Endothelial cell of umbilical vein (primary cell): Measurements from ENCODE around the gene ZNF629.

Experiments used
- EZH2 ChIP-seq: IDR thresholded peaks from 2 replicates; pipeline ENCODE4 v1.6.1; 2012; ENCODE audit warnings: borderline replicate concordance, low read depth, mild to moderate bottlenecking, moderate library complexity, low read length, inconsistent platforms; ENCODE audit not compliant: severe bottlenecking
- FOS ChIP-seq: IDR thresholded peaks from 2 replicates; pipeline ENCODE4 v1.6.1; 2011; ENCODE audit warnings: mild to moderate bottlenecking, low read length, moderate library complexity, borderline replicate concordance; ENCODE audit not compliant: insufficient read depth
- MYC ChIP-seq: IDR thresholded peaks from one replicate; pipeline ENCODE4 v1.6.1; 2011; ENCODE audit warnings: mild to moderate bottlenecking, low read depth, low read length
- POLR2A ChIP-seq: IDR thresholded peaks from 2 replicates; pipeline ENCODE4 v1.6.1; 2012; ENCODE audit warnings: low read depth, mild to moderate bottlenecking, control low read depth, low read length
- POLR2AphosphoS5 ChIP-seq: IDR thresholded peaks from 2 replicates; pipeline ENCODE4 v1.6.1; 2012; ENCODE audit warnings: low read depth, mild to moderate bottlenecking, control low read depth, low read length, moderate library complexity; ENCODE audit not compliant: insufficient read depth
- TF ChIP-seq, protein P1 (sequence below), 2 donors: IDR thresholded peaks; 1 replicate in 1 of 2; 2 replicates in 1 of 2; pipeline ENCODE4 v1.5.1; 2011; ENCODE audit warnings: low read length in 2 of 2, mild to moderate bottlenecking in 2 of 2, moderate library complexity in 2 of 2, control low read depth in 1 of 2, inconsistent platforms in 1 of 2, low read depth in 1 of 2; ENCODE audit not compliant: insufficient read depth in 1 of 2; ENCODE audit errors: extremely low read depth in 1 of 2
- TF ChIP-seq, protein P2 (sequence below): IDR thresholded peaks from 2 replicates; pipeline ENCODE4 v1.6.1; 2011; ENCODE audit not compliant: insufficient read depth, insufficient read length

DNA sequence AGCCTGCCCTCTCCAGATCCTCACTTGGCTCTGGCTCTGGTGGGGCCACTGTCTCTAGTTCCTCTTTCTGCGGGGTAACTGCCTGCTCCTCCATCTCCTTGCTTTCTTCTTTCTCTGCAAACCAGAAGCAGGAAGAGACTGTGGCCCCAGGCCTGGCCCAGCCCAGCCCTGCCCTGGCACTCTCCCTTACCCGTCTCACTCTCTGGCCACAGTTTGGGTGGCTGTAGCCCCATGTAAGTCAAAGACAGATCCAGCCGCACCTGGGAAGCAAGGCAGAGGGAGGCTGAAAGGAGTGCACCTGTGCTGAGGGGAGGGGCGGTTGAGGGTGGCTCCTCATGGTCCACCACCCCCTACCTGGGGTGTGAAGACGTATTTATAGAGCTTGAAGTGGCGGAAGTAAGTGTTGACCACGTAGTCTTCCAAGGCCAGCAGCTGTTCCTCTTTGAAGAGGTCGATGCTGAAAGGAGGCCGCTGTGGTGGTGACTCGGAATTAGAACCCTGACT is 28.0 kb downstream of the ZNF629 start:
- TF ChIP-seq, protein P1, sequence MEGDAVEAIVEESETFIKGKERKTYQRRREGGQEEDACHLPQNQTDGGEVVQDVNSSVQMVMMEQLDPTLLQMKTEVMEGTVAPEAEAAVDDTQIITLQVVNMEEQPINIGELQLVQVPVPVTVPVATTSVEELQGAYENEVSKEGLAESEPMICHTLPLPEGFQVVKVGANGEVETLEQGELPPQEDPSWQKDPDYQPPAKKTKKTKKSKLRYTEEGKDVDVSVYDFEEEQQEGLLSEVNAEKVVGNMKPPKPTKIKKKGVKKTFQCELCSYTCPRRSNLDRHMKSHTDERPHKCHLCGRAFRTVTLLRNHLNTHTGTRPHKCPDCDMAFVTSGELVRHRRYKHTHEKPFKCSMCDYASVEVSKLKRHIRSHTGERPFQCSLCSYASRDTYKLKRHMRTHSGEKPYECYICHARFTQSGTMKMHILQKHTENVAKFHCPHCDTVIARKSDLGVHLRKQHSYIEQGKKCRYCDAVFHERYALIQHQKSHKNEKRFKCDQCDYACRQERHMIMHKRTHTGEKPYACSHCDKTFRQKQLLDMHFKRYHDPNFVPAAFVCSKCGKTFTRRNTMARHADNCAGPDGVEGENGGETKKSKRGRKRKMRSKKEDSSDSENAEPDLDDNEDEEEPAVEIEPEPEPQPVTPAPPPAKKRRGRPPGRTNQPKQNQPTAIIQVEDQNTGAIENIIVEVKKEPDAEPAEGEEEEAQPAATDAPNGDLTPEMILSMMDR (IDR thresholded peaks at IDR 0.05; ENCODE audit: extremely low read depth in 1 of 2, insufficient read depth in 1 of 2, low read depth in 1 of 2, low read length in 2 of 2), result no peak
- TF ChIP-seq POLR2A, result no peak
- TF ChIP-seq EZH2, result no peak
- no peak for TF ChIP-seq MYC
- TF ChIP-seq FOS, result no peak
- TF ChIP-seq, protein P2, sequence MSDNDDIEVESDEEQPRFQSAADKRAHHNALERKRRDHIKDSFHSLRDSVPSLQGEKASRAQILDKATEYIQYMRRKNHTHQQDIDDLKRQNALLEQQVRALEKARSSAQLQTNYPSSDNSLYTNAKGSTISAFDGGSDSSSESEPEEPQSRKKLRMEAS, result no peak
- no peak for TF ChIP-seq POLR2AphosphoS5
